Measurements from ENCODE around the gene SLC11A1.

The SLC11A1 gene

DNA sequence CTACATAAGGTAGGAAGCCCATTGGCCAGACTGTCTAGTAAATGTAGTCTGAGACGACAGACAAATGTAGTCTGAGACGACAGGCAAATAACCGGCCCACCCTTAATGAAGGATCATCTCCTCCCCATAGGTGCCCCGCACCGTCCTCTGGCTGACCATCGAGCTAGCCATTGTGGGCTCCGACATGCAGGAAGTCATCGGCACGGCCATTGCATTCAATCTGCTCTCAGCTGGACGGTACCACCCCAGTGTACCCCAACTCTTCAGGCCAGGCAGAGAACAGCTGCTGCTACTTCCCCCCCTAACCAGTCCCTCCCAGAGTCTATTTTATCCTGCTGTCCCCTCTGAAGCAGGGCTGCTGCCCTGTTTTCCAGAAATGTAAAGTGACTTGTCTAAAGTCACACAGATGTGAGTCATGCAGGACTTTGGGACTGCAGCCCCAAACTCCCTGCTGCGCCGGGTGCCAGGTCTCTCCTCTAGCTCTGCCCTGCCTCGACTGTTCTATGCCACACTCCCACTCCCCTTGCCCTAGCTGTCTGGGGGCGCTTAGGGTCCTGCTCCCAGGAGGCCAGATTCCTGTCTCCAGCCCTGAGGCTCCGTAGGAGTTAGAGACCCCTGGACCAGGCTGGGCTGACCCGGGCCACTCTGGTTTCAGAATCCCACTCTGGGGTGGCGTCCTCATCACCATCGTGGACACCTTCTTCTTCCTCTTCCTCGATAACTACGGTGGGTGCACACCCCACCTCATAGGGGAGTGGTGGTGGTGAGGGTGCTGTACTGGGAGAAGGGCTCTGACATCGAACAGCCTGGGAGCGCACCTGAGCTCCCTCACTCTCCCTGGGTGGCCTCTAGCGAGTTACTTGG, 4.7 kb downstream of the SLC11A1 start:
- H3K27me3 ChIP-seq (ENCODE audit: insufficient read depth, low read length), result no peaks in the 10 kb centered on the region
- WGBS (ENCODE audit: extremely low coverage, insufficient coverage, insufficient read length), result no CpG with 5 or more reads among the region's 23 CpGs
- no peak overlapping the region for H3K4me2 ChIP-seq (ENCODE audit: low read length)
- H3K79me1 ChIP-seq (ENCODE audit: low read length), result peaks cover 2% of the 10 kb centered on the region
- no peak overlapping the region for H3K18ac ChIP-seq (ENCODE audit: low read length)
- H3K14ac ChIP-seq (ENCODE audit: low read length), result no peak overlapping the region
- H2BK120ac ChIP-seq (ENCODE audit: insufficient read depth, low read length, poor library complexity), result no peak overlapping the region
- no peak overlapping the region for H2BK5ac ChIP-seq (ENCODE audit: low read depth, low read length, poor library complexity)
- H2AK5ac ChIP-seq (ENCODE audit: low read length), result no peak overlapping the region
- no peak overlapping the region for H4K8ac ChIP-seq (ENCODE audit: low read depth, low read length)
- no peak overlapping the region for H3K4me3 ChIP-seq (ENCODE audit: low read depth, low read length)
- H3K27ac ChIP-seq (ENCODE audit: low read depth, low read length), result no peak overlapping the region
- H2AFZ ChIP-seq (ENCODE audit: insufficient read depth, low read length, poor library complexity), result no peak overlapping the region
- no peak overlapping the region for H3K9ac ChIP-seq (ENCODE audit: low read length)
- no peak overlapping the region for H2BK12ac ChIP-seq (ENCODE audit: low read length)
- H4K91ac ChIP-seq (ENCODE audit: low read depth, low read length), result no peak overlapping the region
- H3K23ac ChIP-seq (ENCODE audit: low read length), result no peak overlapping the region
- no peaks in the 10 kb centered on the region for H3K36me3 ChIP-seq (ENCODE audit: control insufficient read depth in 1 of 2, insufficient read depth in 2 of 2, low read length in 2 of 2)
- H3K9me3 ChIP-seq (ENCODE audit: insufficient read depth, low read depth, low read length), result peaks cover 2% of the 10 kb centered on the region
- peaks cover 2 to 3% of the 10 kb centered on the region in 2 experiments for H3K4me1 ChIP-seq (ENCODE audit: control insufficient read depth in 1 of 2, insufficient read depth in 2 of 2, low read length in 2 of 2)
- no peak overlapping the region for H4K12ac ChIP-seq (ENCODE audit: low read depth, low read length)
- no peaks in the 10 kb centered on the region for H3K79me2 ChIP-seq (ENCODE audit: control insufficient read depth, insufficient read depth, low read length, poor library complexity)
- DNase-seq, result no peak
- H3K4ac ChIP-seq (ENCODE audit: low read depth, low read length), result no peak overlapping the region

DNA sequence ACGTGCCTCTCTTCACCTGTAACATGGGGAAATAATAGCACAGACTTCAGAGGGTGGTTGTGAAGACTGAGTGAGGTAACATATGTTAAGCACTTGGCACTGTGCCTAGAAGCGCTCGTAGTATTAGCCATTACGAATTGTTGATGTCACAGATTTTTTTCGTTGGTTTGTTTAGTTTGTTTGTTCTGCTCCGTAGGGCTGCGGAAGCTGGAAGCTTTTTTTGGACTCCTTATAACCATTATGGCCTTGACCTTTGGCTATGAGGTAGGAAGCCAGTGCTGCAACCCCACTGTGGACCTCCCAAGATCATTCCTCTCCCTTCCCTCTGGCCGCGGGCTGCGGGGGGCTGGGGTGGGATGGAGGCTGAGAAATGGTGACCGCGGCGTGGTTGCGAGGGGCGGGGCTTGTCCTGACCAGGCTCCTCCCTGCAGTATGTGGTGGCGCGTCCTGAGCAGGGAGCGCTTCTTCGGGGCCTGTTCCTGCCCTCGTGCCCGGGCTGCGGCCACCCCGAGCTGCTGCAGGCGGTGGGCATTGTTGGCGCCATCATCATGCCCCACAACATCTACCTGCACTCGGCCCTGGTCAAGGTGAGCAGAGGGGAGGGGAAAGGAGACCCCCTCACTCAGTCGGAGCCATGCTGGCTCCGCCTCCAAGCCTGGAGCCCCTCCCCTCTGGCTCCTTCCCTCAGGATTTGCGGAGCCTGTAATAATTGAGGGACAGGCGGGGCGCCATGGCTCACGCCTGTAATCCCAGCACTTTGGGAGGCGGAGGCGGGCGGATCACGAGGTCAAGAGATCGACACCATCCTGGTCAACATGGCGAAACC, 5.5 kb downstream of the SLC11A1 start:
- no peaks in the 10 kb centered on the region for H3K79me2 ChIP-seq (ENCODE audit: control insufficient read depth, insufficient read depth, low read length, poor library complexity)
- no CpG with 5 or more reads among the region's 38 CpGs for WGBS (ENCODE audit: extremely low coverage, insufficient coverage, insufficient read length)
- peaks cover 2 to 3% of the 10 kb centered on the region in 2 experiments for H3K4me1 ChIP-seq (ENCODE audit: control insufficient read depth in 1 of 2, insufficient read depth in 2 of 2, low read length in 2 of 2)
- peaks cover 2% of the 10 kb centered on the region for H3K79me1 ChIP-seq (ENCODE audit: low read length)
- no peak overlapping the region for H4K12ac ChIP-seq (ENCODE audit: low read depth, low read length)
- peaks cover 2% of the 10 kb centered on the region for H3K9me3 ChIP-seq (ENCODE audit: insufficient read depth, low read depth, low read length)
- no peaks in the 10 kb centered on the region for H3K27me3 ChIP-seq (ENCODE audit: insufficient read depth, low read length)
- no peaks in the 10 kb centered on the region for H3K36me3 ChIP-seq (ENCODE audit: control insufficient read depth in 1 of 2, insufficient read depth in 2 of 2, low read length in 2 of 2)
- no peak overlapping the region for H3K14ac ChIP-seq (ENCODE audit: low read length)
- H4K91ac ChIP-seq (ENCODE audit: low read depth, low read length), result no peak overlapping the region
- H3K4ac ChIP-seq (ENCODE audit: low read depth, low read length), result no peak overlapping the region
- H3K4me3 ChIP-seq (ENCODE audit: low read depth, low read length), result peak overlapping the region; percentile 44
- H2BK5ac ChIP-seq (ENCODE audit: low read depth, low read length, poor library complexity), result no peak overlapping the region
- peak; percentile 61 to 86 for DNase-seq
- no peak overlapping the region for H3K23ac ChIP-seq (ENCODE audit: low read length)
- H2BK12ac ChIP-seq (ENCODE audit: low read length), result no peak overlapping the region
- peak overlapping the region; percentile 62 for H3K4me2 ChIP-seq (ENCODE audit: low read length)
- no peak overlapping the region for H3K18ac ChIP-seq (ENCODE audit: low read length)
- no peak overlapping the region for H2BK120ac ChIP-seq (ENCODE audit: insufficient read depth, low read length, poor library complexity)
- H2AK5ac ChIP-seq (ENCODE audit: low read length), result no peak overlapping the region
- H4K8ac ChIP-seq (ENCODE audit: low read depth, low read length), result no peak overlapping the region
- peak overlapping the region; percentile 9 for H2AFZ ChIP-seq (ENCODE audit: insufficient read depth, low read length, poor library complexity)
- H3K9ac ChIP-seq (ENCODE audit: low read length), result no peak overlapping the region
- no peak overlapping the region for H3K27ac ChIP-seq (ENCODE audit: low read depth, low read length)

DNA sequence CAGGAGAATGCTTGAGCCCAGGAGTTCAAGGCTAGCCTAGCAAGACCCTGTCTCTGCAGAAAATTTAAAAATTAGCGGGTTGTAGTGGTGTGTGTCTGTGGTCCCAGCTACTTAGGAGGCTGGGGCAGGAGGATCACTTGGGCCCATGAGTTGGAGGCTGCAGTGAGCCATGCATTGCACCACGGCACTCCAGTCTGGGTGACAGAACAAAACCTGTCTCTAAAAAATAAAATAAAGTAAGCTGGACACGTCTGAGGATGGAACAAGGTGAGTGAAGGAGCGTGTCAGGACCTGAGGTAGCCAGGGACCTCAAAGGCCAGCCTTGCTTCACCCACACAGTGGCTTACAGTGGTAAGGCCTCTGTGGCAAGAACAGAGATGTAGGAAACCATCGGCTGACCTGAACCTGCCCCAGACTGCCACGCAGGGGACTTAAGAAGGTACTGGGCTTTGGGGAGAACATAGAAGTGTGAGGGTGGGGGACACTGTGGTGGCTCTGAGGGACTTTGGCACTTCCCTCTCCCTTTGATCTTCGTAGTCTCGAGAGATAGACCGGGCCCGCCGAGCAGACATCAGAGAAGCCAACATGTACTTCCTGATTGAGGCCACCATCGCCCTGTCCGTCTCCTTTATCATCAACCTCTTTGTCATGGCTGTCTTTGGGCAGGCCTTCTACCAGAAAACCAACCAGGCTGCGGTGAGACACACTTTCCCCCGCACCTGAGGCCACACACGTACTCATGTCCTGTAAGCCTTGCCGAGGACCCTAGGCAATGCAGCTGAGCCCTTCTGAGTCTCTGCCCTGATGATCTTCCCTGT, 7.5 kb downstream of the SLC11A1 start:
- Histone ChIP-seq H4K8ac (ENCODE audit: low read depth, low read length) (no peak overlapping the region), H3K36me3 (ENCODE audit: control insufficient read depth in 1 of 2, insufficient read depth in 2 of 2, low read length in 2 of 2) (no peaks in the 10 kb centered on the region), H2AK5ac (ENCODE audit: low read length) (no peak overlapping the region), H3K9ac (ENCODE audit: low read length) (no peak overlapping the region), H2BK12ac (ENCODE audit: low read length) (no peak overlapping the region), H4K91ac (ENCODE audit: low read depth, low read length) (no peak overlapping the region), H3K23ac (ENCODE audit: low read length) (no peak overlapping the region), H2AFZ (ENCODE audit: insufficient read depth, low read length, poor library complexity) (no peak overlapping the region), H3K79me1 (ENCODE audit: low read length) (peaks cover 2% of the 10 kb centered on the region), H4K12ac (ENCODE audit: low read depth, low read length) (no peak overlapping the region), H3K79me2 (ENCODE audit: control insufficient read depth, insufficient read depth, low read length, poor library complexity) (no peaks in the 10 kb centered on the region), H3K14ac (ENCODE audit: low read length) (no peak overlapping the region), H3K27me3 (ENCODE audit: insufficient read depth, low read length) (no peaks in the 10 kb centered on the region), H3K4me2 (ENCODE audit: low read length) (no peak overlapping the region), H3K4me1 (ENCODE audit: control insufficient read depth in 1 of 2, insufficient read depth in 2 of 2, low read length in 2 of 2) (peaks cover 2 to 3% of the 10 kb centered on the region in 2 experiments), H3K4me3 (ENCODE audit: low read depth, low read length) (no peak overlapping the region), H2BK5ac (ENCODE audit: low read depth, low read length, poor library complexity) (no peak overlapping the region), H3K9me3 (ENCODE audit: insufficient read depth, low read depth, low read length) (peaks cover 2% of the 10 kb centered on the region), H2BK120ac (ENCODE audit: insufficient read depth, low read length, poor library complexity) (no peak overlapping the region), H3K27ac (ENCODE audit: low read depth, low read length) (no peak overlapping the region), H3K18ac (ENCODE audit: low read length) (no peak overlapping the region), H3K4ac (ENCODE audit: low read depth, low read length) (no peak overlapping the region)
- DNase-seq, result no peak
- no CpG with 5 or more reads among the region's 17 CpGs for WGBS (ENCODE audit: extremely low coverage, insufficient coverage, insufficient read length)

DNA sequence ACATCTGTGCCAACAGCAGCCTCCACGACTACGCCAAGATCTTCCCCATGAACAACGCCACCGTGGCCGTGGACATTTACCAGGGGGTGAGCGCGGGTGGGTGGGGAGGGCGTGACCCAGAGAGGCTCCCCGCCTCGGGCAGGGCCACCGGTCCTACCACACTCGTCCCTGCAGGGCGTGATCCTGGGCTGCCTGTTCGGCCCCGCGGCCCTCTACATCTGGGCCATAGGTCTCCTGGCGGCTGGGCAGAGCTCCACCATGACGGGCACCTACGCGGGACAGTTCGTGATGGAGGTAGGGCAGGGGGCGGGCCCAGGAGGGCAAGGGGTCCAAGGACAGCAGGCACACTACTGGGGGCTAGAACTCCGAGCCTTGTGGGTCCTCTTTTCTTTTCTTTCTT, 9.1 kb downstream of the SLC11A1 start:
- DNase-seq, result peak in 1 of 2 donors; percentile 60
- H3K9ac ChIP-seq (ENCODE audit: low read length), result no peak overlapping the region
- H3K4me1 ChIP-seq (ENCODE audit: control insufficient read depth in 1 of 2, insufficient read depth in 2 of 2, low read length in 2 of 2), result peaks cover 3 to 5% of the 10 kb centered on the region in 2 experiments
- WGBS (ENCODE audit: extremely low coverage, insufficient coverage, insufficient read length), result no CpG with 5 or more reads among the region's 23 CpGs
- no peak overlapping the region for H4K8ac ChIP-seq (ENCODE audit: low read depth, low read length)
- no peak overlapping the region for H3K14ac ChIP-seq (ENCODE audit: low read length)
- no peak overlapping the region for H2BK120ac ChIP-seq (ENCODE audit: insufficient read depth, low read length, poor library complexity)
- peaks cover 2% of the 10 kb centered on the region for H3K9me3 ChIP-seq (ENCODE audit: insufficient read depth, low read depth, low read length)
- no peak overlapping the region for H2AK5ac ChIP-seq (ENCODE audit: low read length)
- H2AFZ ChIP-seq (ENCODE audit: insufficient read depth, low read length, poor library complexity), result no peak overlapping the region
- no peak overlapping the region for H3K4me2 ChIP-seq (ENCODE audit: low read length)
- no peak overlapping the region for H4K91ac ChIP-seq (ENCODE audit: low read depth, low read length)
- peaks cover 3% of the 10 kb centered on the region for H3K79me1 ChIP-seq (ENCODE audit: low read length)
- H3K79me2 ChIP-seq (ENCODE audit: control insufficient read depth, insufficient read depth, low read length, poor library complexity), result peaks cover under 1% of the 10 kb centered on the region
- H2BK5ac ChIP-seq (ENCODE audit: low read depth, low read length, poor library complexity), result no peak overlapping the region
- H2BK12ac ChIP-seq (ENCODE audit: low read length), result no peak overlapping the region
- H3K4ac ChIP-seq (ENCODE audit: low read depth, low read length), result no peak overlapping the region
- H3K27ac ChIP-seq (ENCODE audit: low read depth, low read length), result no peak overlapping the region
- H3K36me3 ChIP-seq (ENCODE audit: control insufficient read depth in 1 of 2, insufficient read depth in 2 of 2, low read length in 2 of 2), result no peaks in the 10 kb centered on the region
- no peaks in the 10 kb centered on the region for H3K27me3 ChIP-seq (ENCODE audit: insufficient read depth, low read length)
- H4K12ac ChIP-seq (ENCODE audit: low read depth, low read length), result no peak overlapping the region
- H3K18ac ChIP-seq (ENCODE audit: low read length), result no peak overlapping the region
- no peak overlapping the region for H3K23ac ChIP-seq (ENCODE audit: low read length)
- H3K4me3 ChIP-seq (ENCODE audit: low read depth, low read length), result no peak overlapping the region
